ENCODE data around the gene TMEM9B.

The TMEM9B gene

DNA sequence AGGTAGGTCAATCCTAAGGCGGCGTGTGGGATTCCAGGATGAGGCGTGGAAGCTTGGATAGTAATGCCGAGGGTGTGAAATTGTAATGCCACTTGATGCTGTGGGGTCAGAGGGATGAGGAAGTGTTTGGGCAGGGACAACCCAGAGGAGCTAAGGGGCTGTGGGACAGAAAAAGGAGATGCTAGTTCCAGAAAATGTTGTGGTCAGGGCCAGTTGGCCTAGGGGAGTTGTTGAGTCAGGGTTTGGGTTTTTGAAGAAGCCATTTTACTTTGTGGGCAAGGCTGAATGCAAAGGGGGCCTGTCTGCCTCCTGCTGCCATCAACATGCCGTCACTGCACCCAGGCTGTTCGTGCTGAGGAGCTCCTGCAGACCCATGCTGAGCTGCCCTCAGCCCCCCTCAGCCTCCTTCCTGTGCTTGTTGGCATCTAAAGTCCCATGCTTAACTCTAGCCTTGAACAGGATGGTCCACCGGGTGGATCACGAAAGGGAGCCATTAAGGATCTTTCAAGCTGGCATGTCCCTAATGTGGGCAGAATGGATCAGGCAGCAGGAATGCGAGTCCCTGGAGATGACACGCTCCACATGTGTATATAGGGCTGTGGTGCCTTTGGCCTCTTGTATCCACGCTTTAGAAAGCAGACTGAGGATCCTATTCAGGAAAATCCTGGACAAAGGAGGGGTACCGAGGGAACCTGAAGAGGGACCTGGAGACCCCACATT, 33.6 kb downstream of the TMEM9B start:
- in situ Hi-C loops (cut with MboI; ENCODE audit: low sequenced_read_pairs), result no loop called here

DNA sequence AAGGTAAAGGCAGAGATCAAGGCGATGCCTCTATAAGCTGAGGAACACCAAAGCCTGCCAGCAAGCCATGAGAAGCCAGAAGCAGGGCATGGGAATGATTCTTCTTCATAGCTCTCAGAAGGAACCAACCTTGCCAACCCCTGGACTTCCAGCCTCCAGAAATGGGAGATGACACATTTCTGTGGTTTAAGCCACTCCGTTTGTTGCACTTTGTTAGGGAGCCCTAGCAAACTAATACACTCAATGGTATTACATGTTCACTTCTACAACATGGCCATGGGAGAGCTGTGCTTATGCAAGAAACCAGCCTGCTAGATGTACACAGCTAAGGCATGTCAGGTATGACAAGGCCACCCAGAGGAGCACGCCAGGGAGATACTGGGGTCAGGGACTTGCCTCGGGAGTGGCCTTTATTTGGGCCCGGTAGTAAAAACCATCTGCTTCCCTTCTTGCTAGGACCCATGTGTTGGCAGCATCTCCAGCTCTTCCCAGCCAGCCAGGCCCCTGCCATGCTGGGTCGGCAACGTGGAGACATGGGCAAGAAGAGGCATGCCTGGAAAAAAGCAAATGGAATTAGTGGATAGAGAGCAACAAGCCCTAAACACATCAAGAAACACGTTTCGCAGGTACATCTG, 35.1 kb downstream of the TMEM9B start:
- in situ Hi-C loops (cut with MboI; ENCODE audit: low sequenced_read_pairs), result no loop called here

DNA sequence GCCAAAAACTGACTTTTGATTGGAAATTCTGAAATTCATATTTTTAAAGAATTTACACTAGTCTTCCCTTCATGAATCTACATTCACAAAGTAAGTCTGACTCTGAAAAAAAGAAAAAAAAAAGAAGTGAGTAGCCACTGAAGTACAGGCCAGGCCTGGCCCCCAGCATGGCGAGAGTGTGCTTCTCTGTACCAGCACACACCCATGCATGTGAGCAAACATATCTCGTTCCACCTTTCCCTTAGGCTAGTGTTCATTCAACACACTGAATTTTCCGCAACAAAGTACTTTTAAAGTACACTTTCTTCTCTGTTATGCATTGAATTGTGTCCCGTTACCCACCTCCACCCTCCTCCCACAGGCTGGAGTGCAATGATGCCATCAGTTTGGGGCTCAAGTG, 36.0 kb downstream of the TMEM9B start:
- in situ Hi-C loops (cut with MboI; ENCODE audit: low sequenced_read_pairs), result no loop called here

DNA sequence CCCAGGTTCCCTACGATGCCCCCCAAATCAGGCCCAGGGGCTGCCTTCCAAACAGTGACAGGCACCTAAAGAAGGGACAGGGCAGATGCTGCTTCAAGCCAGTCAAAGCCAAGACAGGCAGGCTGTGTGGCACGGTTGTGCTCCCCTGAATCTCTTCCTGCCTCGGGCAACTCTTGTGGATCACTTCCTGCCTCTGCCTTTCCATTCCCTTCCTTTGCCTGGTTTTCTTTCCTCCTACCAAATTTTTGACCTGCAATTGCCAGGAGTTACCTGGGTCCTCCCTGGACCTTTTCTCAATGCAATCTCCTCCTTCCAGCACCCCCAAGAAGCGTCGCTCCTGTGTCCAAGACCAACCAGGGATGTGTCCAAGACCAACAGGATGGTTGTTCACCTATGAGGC, 37.0 kb downstream of the TMEM9B start:
- in situ Hi-C loops (cut with MboI; ENCODE audit: low sequenced_read_pairs), result no loop called here

DNA sequence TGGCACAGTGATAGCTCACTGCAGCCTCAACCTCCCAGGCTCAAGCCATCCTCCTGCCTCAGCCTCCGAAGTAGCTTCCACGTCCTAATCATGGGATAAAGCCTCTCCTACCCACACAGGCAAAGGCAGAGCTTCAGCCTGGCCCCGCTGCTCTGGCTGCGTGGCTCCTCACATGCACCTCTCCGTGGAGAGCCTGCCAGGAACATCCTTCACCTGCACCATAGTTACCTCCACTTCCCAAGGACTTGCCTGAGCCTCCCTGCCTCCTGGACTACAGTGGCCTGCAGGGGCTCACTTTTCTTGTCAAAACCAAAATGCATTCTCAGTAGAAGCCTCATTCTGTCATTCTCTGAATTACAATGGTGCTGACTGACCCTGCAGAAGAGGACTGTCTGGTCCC, 38.0 kb downstream of the TMEM9B start:
- in situ Hi-C loops (cut with MboI; ENCODE audit: low sequenced_read_pairs), result no loop called here

DNA sequence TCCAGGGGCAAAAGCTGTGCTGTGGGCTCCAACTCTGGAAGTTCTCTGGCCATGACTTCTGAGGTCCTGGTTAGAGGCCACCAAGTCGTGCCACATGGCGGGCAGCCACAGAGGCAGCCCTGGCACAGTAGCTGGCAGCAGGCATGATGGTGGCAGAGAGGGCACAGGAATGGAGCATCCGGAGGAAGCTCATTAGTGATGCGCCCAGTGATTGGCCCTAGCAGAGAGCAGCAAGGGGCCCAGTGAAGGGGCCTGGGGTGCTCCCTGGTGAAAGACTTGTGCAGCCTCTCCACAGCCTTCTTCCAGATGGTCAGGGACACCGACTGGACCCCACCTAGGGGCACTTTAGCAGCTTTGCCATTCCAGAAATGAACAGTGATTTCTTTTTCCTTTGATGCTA, 38.5 kb downstream of the TMEM9B start:
- in situ Hi-C loops (cut with MboI; ENCODE audit: low sequenced_read_pairs), result no loop called here

DNA sequence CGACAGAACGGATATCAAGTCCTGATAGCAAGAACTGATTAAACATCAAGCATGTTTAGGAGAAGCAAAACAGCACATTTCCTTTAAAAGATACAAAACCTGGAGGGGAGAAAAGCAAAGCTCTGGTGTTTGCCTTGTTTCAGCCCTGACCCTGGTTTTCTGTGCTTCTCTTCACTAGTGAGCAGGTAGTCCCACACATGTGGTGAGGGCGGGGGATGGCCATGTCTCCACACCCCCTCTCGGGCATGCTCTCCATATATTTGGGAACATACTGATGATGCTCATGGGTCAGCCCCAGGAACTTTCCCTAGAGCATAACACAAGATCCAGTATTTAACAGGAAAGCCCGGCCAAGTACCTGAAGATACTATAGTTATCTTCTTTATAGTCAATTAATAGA, 41.6 kb downstream of the TMEM9B start:
- in situ Hi-C loops (cut with MboI; ENCODE audit: low sequenced_read_pairs), result no loop called here

DNA sequence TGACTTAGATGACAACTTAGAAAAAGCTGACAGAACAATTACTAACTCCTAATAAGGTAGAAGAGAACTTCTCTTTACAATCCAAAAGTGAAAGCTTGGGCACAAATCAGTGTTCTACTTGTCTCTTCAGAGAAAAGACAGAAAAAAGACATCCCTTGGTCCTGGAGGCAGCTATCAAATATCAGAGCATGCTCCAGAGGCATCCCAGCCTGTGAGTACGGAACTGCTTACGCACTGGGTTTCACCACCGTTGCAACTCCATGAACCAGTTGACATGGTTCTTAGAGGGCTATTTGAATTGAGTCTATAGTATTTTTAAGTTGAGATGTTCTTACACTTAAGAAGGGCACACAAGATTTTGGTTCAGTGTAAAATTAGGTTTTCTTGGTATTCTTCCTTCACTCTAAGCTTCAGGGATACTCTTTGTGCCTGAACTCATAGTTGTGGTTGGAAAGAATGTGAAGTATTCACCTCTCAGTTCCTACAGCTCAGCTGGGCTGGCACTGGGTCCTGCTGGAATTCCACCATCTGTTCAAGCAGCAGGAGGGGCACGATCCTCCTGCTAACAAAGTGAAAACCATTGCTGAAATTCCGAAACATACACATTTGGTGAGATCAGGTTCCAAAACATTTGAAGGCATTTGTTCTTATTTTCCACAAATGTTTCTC, 47.0 kb downstream of the TMEM9B start:
- in situ Hi-C loops (cut with MboI; ENCODE audit: low sequenced_read_pairs), result no loop called here

DNA sequence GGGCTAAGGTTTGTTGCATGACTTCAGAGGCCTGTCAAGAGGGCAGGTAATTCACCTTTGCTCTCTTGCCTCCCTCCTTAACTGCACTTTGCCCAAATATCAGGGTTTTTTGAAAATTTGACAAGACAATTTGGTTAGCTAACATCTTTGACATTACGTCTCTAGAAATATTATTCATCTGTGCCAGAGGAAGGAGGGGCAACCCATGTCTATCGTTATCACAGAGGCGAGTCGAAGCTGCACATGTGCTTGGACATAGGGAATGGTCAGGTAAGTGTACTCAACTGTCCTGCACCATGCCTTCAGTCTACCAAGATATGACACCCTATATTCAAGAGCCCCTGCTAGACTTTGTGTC, 49.6 kb downstream of the TMEM9B start:
- in situ Hi-C loops (cut with MboI; ENCODE audit: low sequenced_read_pairs), result no loop called here

DNA sequence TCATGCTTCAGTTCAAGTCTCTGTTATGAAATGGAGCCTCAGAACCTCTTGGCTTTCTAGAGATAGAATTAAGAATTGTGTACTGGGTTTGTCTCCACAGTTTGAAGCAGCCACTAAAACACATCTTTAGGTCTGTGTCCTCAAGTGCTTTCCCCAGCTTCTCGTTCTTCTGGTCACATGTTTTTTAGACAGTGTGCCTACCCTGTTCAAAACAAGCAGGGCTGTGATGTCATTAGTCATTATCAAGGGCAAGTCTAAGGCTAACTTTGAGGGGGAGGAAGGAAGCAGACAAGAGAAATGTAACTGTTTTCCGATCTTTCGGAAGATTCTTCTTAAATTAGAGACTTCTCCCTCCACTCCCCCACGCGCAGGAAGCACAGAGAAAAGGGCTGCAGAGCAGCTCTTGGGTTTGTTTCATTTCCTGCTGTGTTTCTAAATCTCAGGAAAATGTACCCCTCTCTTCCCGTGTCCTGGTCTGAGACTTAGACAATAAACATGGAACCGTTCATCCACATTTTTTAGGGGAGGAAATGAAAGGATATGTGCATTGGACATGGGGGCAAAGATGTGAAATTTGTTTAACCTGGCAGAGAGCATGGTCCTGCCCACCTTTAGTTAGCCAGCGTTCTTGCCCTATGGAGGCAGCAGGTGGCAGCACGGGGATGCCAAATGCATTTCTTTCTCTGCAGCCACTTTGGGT, 50.1 kb downstream of the TMEM9B start:
- in situ Hi-C loops (cut with MboI; ENCODE audit: low sequenced_read_pairs), result no loop called here

DNA sequence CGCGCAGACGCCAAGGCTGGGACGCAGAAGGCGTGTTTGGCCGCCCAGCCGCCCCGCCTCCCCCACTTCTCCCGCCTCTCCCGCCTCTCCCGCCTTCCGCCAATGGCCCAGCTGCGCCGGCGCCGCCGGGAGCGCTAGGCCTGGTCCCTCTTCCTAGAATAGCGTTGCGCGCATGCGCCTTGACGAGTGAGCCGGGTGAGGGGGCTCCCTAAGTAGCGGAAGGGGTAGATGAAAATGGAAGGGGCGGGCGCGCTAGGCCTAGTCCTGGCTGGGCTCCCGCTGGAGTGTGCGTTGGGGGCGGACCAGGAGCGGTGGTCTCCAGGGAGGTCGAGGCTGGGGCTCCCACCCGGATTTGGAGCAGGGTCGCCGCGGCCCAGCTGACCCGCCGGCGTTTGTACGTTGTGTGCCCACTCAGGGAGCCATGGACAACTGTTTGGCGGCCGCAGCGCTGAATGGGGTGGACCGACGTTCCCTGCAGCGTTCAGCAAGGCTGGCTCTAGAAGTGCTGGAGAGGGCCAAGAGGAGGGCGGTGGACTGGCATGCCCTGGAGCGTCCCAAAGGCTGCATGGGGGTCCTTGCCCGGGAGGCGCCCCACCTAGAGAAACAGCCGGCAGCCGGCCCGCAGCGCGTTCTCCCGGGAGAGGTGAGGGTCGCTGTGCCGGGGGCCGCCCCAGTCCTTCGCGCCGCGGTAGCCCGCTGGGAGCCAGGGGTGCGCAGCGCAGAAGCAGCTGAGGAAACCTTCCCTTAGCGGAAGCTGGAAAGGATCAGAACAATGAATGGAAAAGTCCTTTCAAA, 53.0 kb downstream of the TMEM9B start, which contains the start of gene AKIP1:
AKIP1 (plus strand) TSS at position 161 of the 795 bp plus-strand sequence; CDS start at position 422, 261 bp downstream.
- in situ Hi-C loops (cut with MboI; ENCODE audit: low sequenced_read_pairs), result no loop called here

DNA sequence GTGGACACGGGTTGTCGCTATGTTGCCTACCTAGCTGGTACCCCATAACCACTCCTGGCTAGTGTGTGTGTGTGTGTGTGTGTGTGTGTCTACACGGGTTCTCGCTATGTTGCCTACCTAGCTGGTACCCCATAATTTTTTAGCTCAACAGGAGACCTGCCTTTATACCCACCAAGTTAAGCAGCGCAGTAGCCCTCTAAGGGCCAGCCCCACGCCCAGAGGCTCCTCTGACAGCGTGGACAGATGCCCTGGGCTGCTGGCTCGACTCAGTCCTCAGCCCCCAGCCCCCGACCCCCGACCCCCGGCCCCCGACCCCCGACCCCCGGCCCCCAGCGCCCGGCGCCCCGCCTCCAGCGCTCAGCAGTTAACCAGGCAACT, 53.6 kb downstream of the TMEM9B start:
- in situ Hi-C loops (cut with MboI; ENCODE audit: low sequenced_read_pairs), result no loop called here

DNA sequence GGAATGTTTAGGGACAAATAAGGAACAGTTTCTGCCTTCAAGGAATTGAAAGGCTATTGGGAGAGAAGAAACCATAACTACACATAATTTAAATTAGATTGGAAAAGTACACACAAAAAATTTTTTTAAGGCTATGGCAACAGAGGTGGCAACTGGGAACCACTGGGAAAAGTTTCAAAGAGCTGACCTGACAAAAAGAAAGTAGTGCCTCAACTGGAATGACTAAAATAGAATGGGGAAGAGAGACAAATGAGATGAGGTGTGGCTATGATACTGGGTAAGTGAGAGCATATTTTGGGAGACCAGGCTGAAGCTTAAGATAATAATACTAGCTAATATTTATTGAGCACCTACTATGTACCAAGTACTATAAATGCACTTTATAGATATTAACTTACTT, 56.1 kb downstream of the TMEM9B start:
- in situ Hi-C loops (cut with MboI; ENCODE audit: low sequenced_read_pairs), result no loop called here

DNA sequence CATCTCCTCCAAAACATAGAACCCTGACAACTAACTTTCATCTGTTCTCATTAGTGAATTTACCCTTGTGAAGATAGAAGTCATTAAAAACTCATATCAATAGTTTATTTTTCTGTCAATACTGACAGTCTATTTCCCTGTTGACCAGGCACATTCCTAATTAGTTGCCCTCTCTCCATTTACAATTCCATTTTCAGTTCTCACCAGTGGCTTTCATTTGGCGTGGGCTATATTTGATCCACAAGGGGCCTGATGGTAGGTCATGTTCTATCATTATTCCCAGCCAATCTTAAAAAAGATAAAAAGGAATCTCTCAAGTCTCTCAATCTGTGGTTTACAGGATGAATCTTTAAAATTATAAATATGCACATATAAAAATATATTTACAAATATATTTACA, 57.1 kb downstream of the TMEM9B start:
- in situ Hi-C loops (cut with MboI; ENCODE audit: low sequenced_read_pairs), result no loop called here

DNA sequence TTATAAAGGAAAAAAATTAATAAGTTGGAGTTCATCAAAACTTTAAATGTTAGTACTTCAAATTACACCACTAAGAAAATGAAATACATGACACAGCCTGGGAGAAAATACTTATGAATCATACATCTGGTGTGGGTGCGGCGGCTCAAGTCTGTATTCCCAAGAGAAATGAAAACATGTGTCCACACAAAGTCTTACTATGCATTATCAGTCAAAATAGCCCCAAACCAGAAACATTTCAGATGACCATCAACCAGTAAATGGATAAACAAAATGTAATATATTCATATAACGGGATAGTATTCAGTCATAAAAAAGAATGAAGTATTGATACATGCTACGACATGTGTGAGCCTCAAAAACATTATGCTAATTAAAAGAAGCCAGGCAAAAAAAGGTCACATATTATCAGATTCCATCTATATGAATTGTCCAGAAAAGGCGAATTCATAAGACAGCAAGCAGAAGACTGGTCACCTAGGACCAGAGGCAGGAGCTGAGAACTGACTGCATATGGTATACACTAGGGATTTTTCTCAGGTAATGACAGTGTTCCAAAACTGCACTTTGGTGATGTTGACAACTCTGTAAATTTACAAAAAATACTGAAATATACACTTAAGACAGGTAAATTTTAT, 58.6 kb downstream of the TMEM9B start:
- in situ Hi-C loops (cut with MboI; ENCODE audit: low sequenced_read_pairs), result no loop called here

DNA sequence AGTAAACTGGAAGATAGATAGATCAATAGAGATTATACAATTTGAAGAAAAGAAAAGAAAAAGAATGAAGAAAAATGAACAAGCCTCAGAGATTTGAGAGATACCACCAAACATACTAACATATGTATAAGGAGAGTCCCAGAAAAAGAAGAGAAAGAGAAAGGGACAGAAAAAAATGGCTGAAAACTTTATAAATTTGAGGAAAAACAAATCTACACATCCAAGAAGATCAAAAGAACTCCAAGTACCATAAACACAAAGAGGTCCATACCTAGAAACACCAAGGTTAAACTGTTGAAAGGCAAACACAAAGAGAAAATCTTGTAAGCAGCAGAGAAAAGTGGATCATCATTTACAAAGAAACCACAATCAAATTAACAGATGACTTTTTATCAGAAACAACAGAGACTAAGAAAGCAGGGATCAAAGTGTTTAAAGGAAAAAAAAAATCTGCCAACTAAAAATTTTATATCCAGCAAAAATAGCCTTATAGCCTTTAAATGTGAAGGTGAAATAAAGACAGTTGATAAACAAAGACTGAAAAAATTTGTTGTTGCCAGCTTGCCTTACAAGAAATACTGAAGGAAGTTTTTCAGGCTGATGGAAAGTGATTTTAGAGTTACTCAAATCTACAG, 65.0 kb downstream of the TMEM9B start:
- in situ Hi-C loops (cut with MboI; ENCODE audit: low sequenced_read_pairs), result no loop called here

All from hTERT RPE-1 (cell line).